Naive thymus-derived CD8-positive, alpha-beta T cell (primary cell): ENCODE results near the gene NOL8. TPM values are rescaled to one million over a fixed set of nuclear protein-coding genes. Genes with fewer than 3 reads are reported as not detected.

ENCODE experiments used
- ATAC-seq, 2 donors: fragments of 150-1000 bp; cut with Tn5 transposase in 1 of 2; sonication (Bioruptor Pico), chemical (Tn5 transposase) in 1 of 2; 1 replicate in 1 of 2; 2 replicates in 1 of 2; pipeline ENCODE4 v1.10.0; 2021; ENCODE audit warnings: mild to moderate bottlenecking in 2 of 2, moderate library complexity in 2 of 2
- POLR2A ChIA-PET: fragments of 350-600 bp; sonication (Branson Sonifier 250); formaldehyde crosslinking; loops from one replicate; lab custom pipeline; 2021; ENCODE audit warnings: antibody characterized with exemption; lab: Charles Lee
- DNase-seq, 10 donors: peaks; one replicate each; pipeline versions ENCODE4 v3.0.0 to v3.0.0-alpha.2; 2020 to 2022
- H3K27ac Mint-ChIP-seq, 10 donors: one replicate each; pipeline ENCODE4 v1.8.0; 2020 to 2022; ENCODE audit warnings: mild to moderate bottlenecking in 10 of 10, mixed read lengths in 10 of 10, moderate library complexity in 4 of 10, inconsistent platforms in 1 of 10
- H3K27me3 Mint-ChIP-seq, 5 donors: one replicate each; pipeline ENCODE4 v1.8.0; 2021 to 2022; ENCODE audit warnings: mixed read lengths in 5 of 5
- H3K36me3 Mint-ChIP-seq, 3 donors: one replicate each; pipeline ENCODE4 v1.8.0; 2020 to 2022; ENCODE audit warnings: mixed read lengths in 3 of 3, mild to moderate bottlenecking in 2 of 3, inconsistent platforms in 1 of 3
- H3K4me1 Mint-ChIP-seq, 4 donors: one replicate each; pipeline ENCODE4 v1.8.0; 2021 to 2022; ENCODE audit warnings: mixed read lengths in 4 of 4
- H3K4me3 Mint-ChIP-seq, 10 donors: one replicate each; pipeline ENCODE4 v1.8.0; 2020 to 2022; ENCODE audit warnings: mild to moderate bottlenecking in 10 of 10, mixed read lengths in 10 of 10, moderate library complexity in 6 of 10, inconsistent platforms in 1 of 10
- H3K9me3 Mint-ChIP-seq, 9 donors: one replicate each; pipeline ENCODE4 v1.8.0; 2020 to 2022; ENCODE audit warnings: mixed read lengths in 9 of 9, mild to moderate bottlenecking in 3 of 9, inconsistent platforms in 1 of 9, moderate library complexity in 1 of 9
- polyA plus RNA-seq, 3 donors: library from polyadenylated mRNA; unstranded; fragments of 300-500 nt; fragmentation: Illumina TruSeq; gene quantifications; one replicate each; pipeline ENCODE4 v1.2.3, GENCODE V29; 2021
- total RNA-seq, 8 experiments: library from RNA in 2 of 8; stranded (reverse) in 2 of 8; gene quantifications; one replicate each; pipeline ENCODE4 v1.2.3 and lab custom pipeline; 2021 to 2026

NOL8 gene
- total and polyA plus RNA-seq, 5 experiments from 2014 or later: 15.0 to 105 (median 29.1) TPM

- peaks cover 0 to 2% (median 0%) of the 10 kb centered on the region in 4 donors for H3K4me1 Mint-ChIP-seq
- no peaks in the 10 kb centered on the region for H3K9me3 Mint-ChIP-seq
- peaks cover 0 to 22% (median 8%) of the 10 kb centered on the region in 3 donors for H3K36me3 Mint-ChIP-seq
- POLR2A ChIA-PET: no interaction called here
- H3K27ac Mint-ChIP-seq: no peak overlapping the region
- ATAC-seq: no peak
- H3K27me3 Mint-ChIP-seq: no peaks in the 10 kb centered on the region
- no peak overlapping the region for H3K4me3 Mint-ChIP-seq
- no peak for DNase-seq
These were observed 7.6 kb upstream of the NOL8 start for GRCh38 chr9:92332577-92333281.

- no peaks in the 10 kb centered on the region for H3K9me3 Mint-ChIP-seq
- peak overlapping the region in 1 of 10 donors; percentile 63 for H3K4me3 Mint-ChIP-seq
- POLR2A ChIA-PET: no interaction called here
- ATAC-seq (no peak), DNase-seq (no peak)
- peaks cover 8 to 31% (median 30%) of the 10 kb centered on the region in 4 donors for H3K4me1 Mint-ChIP-seq
- H3K27ac Mint-ChIP-seq: no peak overlapping the region
- H3K27me3 Mint-ChIP-seq: no peaks in the 10 kb centered on the region
- H3K36me3 Mint-ChIP-seq: peaks cover 0 to 13% (median 0%) of the 10 kb centered on the region in 3 donors
These were observed 3.1 kb upstream of the NOL8 start for GRCh38 chr9:92328225-92328624.

- H3K27me3 Mint-ChIP-seq: no peaks in the 10 kb centered on the region
- no peaks in the 10 kb centered on the region for H3K9me3 Mint-ChIP-seq
- H3K36me3 Mint-ChIP-seq: peaks cover 0 to 17% (median 0%) of the 10 kb centered on the region in 3 donors
- H3K4me3 Mint-ChIP-seq: peak overlapping the region in 9 of 10 donors; percentile 27 to 100 (median 99)
- POLR2A ChIA-PET: no interaction called here
- DNase-seq (no peak), ATAC-seq (no peak)
- peak overlapping the region in 3 of 10 donors; percentile 21 to 100 (median 99) for H3K27ac Mint-ChIP-seq
- peaks cover 8 to 36% (median 32%) of the 10 kb centered on the region in 4 donors for H3K4me1 Mint-ChIP-seq
These were observed 2.2 kb upstream of the NOL8 start for GRCh38 chr9:92327283-92327850.

- H3K27me3 Mint-ChIP-seq: no peaks in the 10 kb centered on the region
- POLR2A ChIA-PET: interaction anchor here (0.6 to 2.4 kb wide), 8 partner anchors 14 to 344 kb away, joined by 3 to 17 read pairs (median 4); partner anchors contain the start of genes IARS1 and IPPK
- peaks cover 8 to 36% (median 32%) of the 10 kb centered on the region in 4 donors for H3K4me1 Mint-ChIP-seq
- H3K9me3 Mint-ChIP-seq: no peaks in the 10 kb centered on the region
- peak overlapping the region; percentile 48 to 100 (median 99) for H3K27ac Mint-ChIP-seq
- H3K4me3 Mint-ChIP-seq: peak overlapping the region; percentile 97 to 100 (median 99)
- DNase-seq: no peak
- ATAC-seq: no peak
- H3K36me3 Mint-ChIP-seq: peaks cover 0 to 23% (median 2%) of the 10 kb centered on the region in 3 donors
These were observed 896 bp upstream of the NOL8 start for GRCh38 chr9:92325991-92326500.

GRCh38 chr9:92324889-92325268 lies 271 bp downstream of the NOL8 start:
- H3K4me1 Mint-ChIP-seq: peaks cover 11 to 39% (median 34%) of the 10 kb centered on the region in 4 donors

GRCh38 chr9:92324431-92324830 lies 719 bp downstream of the NOL8 start:
- Mint-ChIP-seq H3K36me3 (peaks cover 0 to 37% (median 5%) of the 10 kb centered on the region in 3 donors), H3K9me3 (no peaks in the 10 kb centered on the region), H3K4me3 (peak overlapping the region; percentile 97 to 100 (median 99)), H3K4me1 (peaks cover 11 to 39% (median 35%) of the 10 kb centered on the region in 4 donors), H3K27me3 (no peaks in the 10 kb centered on the region), H3K27ac (peak overlapping the region; percentile 97 to 100 (median 99))
- ATAC-seq (no peak), DNase-seq (peak in 1 of 10 donors; percentile 5)
- POLR2A ChIA-PET: interaction anchor here (0.6 to 2.4 kb wide), 4 partner anchors 11 to 1934 kb away, joined by 3 to 17 read pairs (median 6); partner anchors contain the start of genes IARS1 and IPPK

More at GRCh38 chr9:92324889-92325268, 271 bp downstream of the NOL8 start:
- H3K36me3 Mint-ChIP-seq: peaks cover 0 to 33% (median 5%) of the 10 kb centered on the region in 3 donors
- peak overlapping the region; percentile 97 to 100 (median 99) for H3K27ac Mint-ChIP-seq
- H3K4me3 Mint-ChIP-seq: peak overlapping the region; percentile 97 to 100 (median 99)
- no peaks in the 10 kb centered on the region for H3K27me3 Mint-ChIP-seq
- POLR2A ChIA-PET: interaction anchor here (0.9 to 2.4 kb wide), 5 partner anchors 11 to 345 kb away, joined by 3 to 17 read pairs (median 8); partner anchors contain the start of genes IARS1 and IPPK
- DNase-seq (peak in 1 of 10 donors; percentile 3), ATAC-seq (peak; percentile 17 to 21)
- no peaks in the 10 kb centered on the region for H3K9me3 Mint-ChIP-seq

GRCh38 chr9:92315456-92315855 lies 9.7 kb downstream of the NOL8 start:
- H3K27me3 Mint-ChIP-seq: no peaks in the 10 kb centered on the region
- no peak for ATAC-seq
- POLR2A ChIA-PET: no interaction called here

GRCh38 chr9:92313624-92314012 lies 11.5 kb downstream of the NOL8 start:
- DNase-seq: no peak
- peak overlapping the region in 5 of 10 donors; percentile 14 to 87 (median 43) for H3K27ac Mint-ChIP-seq
- no peak for ATAC-seq
- POLR2A ChIA-PET: interaction anchor here (0.8 kb wide), 1 partner anchor 11 kb away, joined by 3 read pairs; no protein-coding TSS in a partner anchor
- H3K27me3 Mint-ChIP-seq: no peaks in the 10 kb centered on the region
- peaks cover 12 to 88% (median 40%) of the 10 kb centered on the region in 3 donors for H3K36me3 Mint-ChIP-seq
- H3K9me3 Mint-ChIP-seq: no peaks in the 10 kb centered on the region
- H3K4me1 Mint-ChIP-seq: peaks cover 20 to 36% (median 27%) of the 10 kb centered on the region in 4 donors
- H3K4me3 Mint-ChIP-seq: peak overlapping the region in 2 of 10 donors; percentile 42 to 79

More at GRCh38 chr9:92315456-92315855, 9.7 kb downstream of the NOL8 start:
- peaks cover 12 to 87% (median 31%) of the 10 kb centered on the region in 3 donors for H3K36me3 Mint-ChIP-seq
- H3K4me3 Mint-ChIP-seq: no peak overlapping the region
- H3K4me1 Mint-ChIP-seq: peaks cover 23 to 36% (median 29%) of the 10 kb centered on the region in 4 donors
- H3K9me3 Mint-ChIP-seq: no peaks in the 10 kb centered on the region
- DNase-seq: no peak
- peak overlapping the region in 2 of 10 donors; percentile 3 to 19 for H3K27ac Mint-ChIP-seq

GRCh38 chr9:92312887-92313623 lies 12.1 kb downstream of the NOL8 start:
- POLR2A ChIA-PET: interaction anchor here (0.8 to 1.3 kb wide), 2 partner anchors 11 to 13 kb away, joined by 3 read pairs; partner anchors contain the start of genes CENPP and NOL8
- DNase-seq: no peak
- peak overlapping the region in 3 of 10 donors; percentile 8 to 79 (median 42) for H3K4me3 Mint-ChIP-seq
- H3K36me3 Mint-ChIP-seq: peaks cover 10 to 88% (median 41%) of the 10 kb centered on the region in 3 donors
- no peaks in the 10 kb centered on the region for H3K9me3 Mint-ChIP-seq
- H3K27ac Mint-ChIP-seq: peak overlapping the region in 5 of 10 donors; percentile 14 to 87 (median 43)
- H3K4me1 Mint-ChIP-seq: peaks cover 19 to 36% (median 27%) of the 10 kb centered on the region in 4 donors
- ATAC-seq: no peak
- H3K27me3 Mint-ChIP-seq: no peaks in the 10 kb centered on the region

- peak overlapping the region in 1 of 10 donors; percentile 39 for H3K27ac Mint-ChIP-seq
- POLR2A ChIA-PET: no interaction called here
- DNase-seq (no peak), ATAC-seq (no peak)
- no peaks in the 10 kb centered on the region for H3K9me3 Mint-ChIP-seq
- no peaks in the 10 kb centered on the region for H3K27me3 Mint-ChIP-seq
- H3K4me3 Mint-ChIP-seq: no peak overlapping the region
- peaks cover 10 to 89% (median 38%) of the 10 kb centered on the region in 3 donors for H3K36me3 Mint-ChIP-seq
- H3K4me1 Mint-ChIP-seq: peaks cover 18 to 36% (median 27%) of the 10 kb centered on the region in 4 donors
These were observed 14.6 kb downstream of the NOL8 start for GRCh38 chr9:92310562-92310961.

- DNase-seq: no peak
- no peak overlapping the region for H3K4me3 Mint-ChIP-seq
- H3K27me3 Mint-ChIP-seq: no peaks in the 10 kb centered on the region
- POLR2A ChIA-PET: interaction anchor here (1.5 kb wide), 1 partner anchor 17 kb away, joined by 4 read pairs; the partner anchor contains the start of gene CENPP
- H3K27ac Mint-ChIP-seq: peak overlapping the region in 1 of 10 donors; percentile 72
- H3K4me1 Mint-ChIP-seq: peaks cover 15 to 28% (median 21%) of the 10 kb centered on the region in 4 donors
- ATAC-seq: no peak
- H3K9me3 Mint-ChIP-seq: no peaks in the 10 kb centered on the region
- H3K36me3 Mint-ChIP-seq: peaks cover 4 to 90% (median 37%) of the 10 kb centered on the region in 3 donors
These were observed 16.3 kb downstream of the NOL8 start for GRCh38 chr9:92308893-92309292.
